Measurements from ENCODE around the gene EIF5AL1.
"Not testable (repeated sequence)": the region's sequence is repeated elsewhere in the genome, so short reads cannot be mapped to it uniquely, and the experiment has no call there.

Gene EIF5AL1

GRCh38 chr10:79511891-79512583, at the start of gene EIF5AL1:
Gene EIF5AL1, plus strand, starts transcription at chr10:79512533. Its CDS starts 117 bp downstream, at chr10:79512650.
- DNase-seq (ENCODE audit: low read depth): not testable (repeated sequence)

DNA sequence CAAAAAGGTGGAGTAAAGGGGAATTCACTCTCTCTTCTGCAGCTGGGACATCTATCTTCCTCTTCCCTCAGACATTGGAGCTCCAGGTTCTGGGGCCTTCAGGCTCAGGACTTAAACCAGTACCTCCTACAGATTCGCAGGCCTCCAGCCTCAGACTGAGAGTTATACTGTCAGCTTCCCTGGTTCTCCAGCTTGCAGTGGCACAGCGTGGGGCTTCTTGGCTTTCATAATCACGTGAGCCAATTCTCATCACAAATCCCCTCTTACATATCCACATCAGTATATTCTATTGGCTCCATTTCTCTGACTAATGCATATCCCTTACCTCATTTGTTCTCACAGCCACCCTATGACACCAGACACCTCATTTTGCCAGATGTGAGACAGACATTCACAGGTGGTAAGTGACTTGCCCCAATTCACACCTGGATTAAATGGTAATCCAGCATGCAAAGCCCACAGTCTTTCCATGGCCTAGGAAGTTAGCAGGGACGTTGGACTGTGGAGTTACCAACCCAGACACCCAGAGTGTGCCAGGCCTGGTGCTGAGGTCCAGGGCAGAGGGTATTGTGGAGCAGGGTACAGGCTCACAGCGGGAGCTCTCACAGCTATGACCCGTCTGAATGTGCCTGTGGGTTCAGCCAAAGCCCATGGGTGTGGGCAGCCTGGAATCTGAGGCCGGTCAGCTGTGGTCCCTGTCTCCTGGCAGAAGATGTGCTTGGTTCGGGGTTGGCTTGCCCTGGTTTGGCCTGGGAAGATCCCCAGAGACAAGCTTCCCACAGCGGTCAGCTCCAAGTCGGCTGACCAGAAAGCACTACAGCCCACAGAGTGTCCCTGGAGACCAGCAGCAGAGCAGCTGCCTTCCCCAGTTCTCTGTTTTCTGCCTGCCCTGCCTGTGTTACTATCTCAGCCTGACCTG, 48.5 kb upstream of the EIF5AL1 start:
- DNase-seq (ENCODE audit: low read depth): no peak

GRCh38 chr10:79465341-79465740, 47.0 kb upstream of the EIF5AL1 start:
- DNase-seq (ENCODE audit: low read depth): no peak

GRCh38 chr10:79468015-79468560, 44.2 kb upstream of the EIF5AL1 start:
- DNase-seq (ENCODE audit: low read depth): no peak

- no peak for DNase-seq (ENCODE audit: low read depth)
Observed at GRCh38 chr10:79468841-79469585, 43.3 kb upstream of the EIF5AL1 start.

- no peak for DNase-seq (ENCODE audit: low read depth)
Observed at GRCh38 chr10:79470096-79470495, 42.2 kb upstream of the EIF5AL1 start.

- DNase-seq (ENCODE audit: low read depth): no peak
Observed at GRCh38 chr10:79471776-79472175, 40.6 kb upstream of the EIF5AL1 start.

DNA sequence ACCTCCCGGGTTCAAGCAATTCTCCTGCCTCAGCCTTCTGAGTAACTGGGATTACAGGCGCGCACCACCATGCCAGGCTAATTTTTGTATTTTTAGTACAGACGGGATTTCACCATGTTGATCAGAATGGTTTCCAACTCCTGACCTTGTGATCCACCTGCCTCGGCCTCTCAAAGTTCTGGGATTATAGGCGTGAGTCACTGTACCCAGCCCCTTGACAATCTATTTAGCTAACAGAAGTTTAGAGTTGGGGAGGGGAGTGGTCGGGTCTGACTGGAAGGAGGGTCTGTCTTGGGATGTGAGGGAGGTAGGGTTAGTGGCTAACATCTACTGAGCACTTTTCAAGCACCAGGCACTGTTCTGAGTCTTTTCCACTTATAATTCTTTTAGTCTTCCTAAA, 39.9 kb upstream of the EIF5AL1 start:
- DNase-seq (ENCODE audit: low read depth): no peak

- no peak for DNase-seq (ENCODE audit: low read depth)
Observed at GRCh38 chr10:79472951-79473350, 39.4 kb upstream of the EIF5AL1 start.

DNA sequence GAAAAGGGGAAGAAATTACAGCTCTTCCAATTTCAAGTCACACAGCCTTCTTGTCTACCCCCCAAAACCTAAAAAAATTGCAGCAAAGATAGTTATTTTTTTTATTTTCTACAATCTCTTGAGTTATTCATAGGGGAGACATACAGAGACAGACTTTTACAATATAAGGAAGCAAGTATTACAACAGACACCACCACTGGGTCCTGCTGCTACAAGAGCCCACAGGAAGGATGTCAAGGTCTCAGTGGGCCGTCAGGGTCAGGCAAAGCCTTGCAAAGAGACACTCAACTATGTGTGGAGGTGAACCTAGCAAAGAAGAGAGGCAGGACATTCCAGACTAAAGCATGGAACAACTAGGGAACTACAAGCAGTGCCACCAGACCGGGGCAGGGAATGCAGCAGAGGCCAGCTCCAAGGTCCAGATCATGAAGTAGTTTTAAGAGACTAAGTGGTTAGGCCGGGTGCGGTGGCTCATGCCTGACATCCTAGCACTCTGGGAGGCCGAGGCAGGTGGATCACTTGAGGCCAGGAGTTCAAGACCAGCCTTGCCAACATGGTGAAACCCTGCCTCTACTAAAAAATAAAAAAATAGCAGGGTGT, 38.7 kb upstream of the EIF5AL1 start:
- no peak for DNase-seq (ENCODE audit: low read depth)

DNA sequence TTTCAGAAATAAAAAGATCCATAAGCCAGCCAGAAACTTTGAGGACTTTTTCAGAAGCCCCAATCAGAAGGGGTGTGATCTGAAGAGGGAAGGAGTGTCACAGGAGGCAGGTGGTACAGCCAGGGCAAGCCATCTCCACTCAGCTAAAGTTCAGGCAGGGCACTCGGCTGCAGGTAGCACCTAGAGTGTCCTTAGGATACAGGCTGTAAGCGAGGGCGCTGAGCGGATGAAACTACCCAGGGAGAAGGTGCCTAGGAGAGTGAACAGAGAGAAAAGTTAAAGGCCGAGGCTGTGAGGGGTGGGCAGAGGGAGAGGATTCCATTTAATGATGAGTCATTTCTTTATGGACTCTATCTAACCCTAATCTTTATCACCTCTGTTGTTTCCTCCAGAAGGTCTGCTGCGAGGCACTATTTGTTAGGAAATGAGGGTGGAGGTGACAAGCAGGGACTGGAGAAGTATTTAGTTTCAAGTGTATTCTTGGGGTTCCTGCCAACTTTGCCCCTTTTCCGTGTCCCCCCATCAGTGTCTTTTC, 37.1 kb upstream of the EIF5AL1 start:
- DNase-seq (ENCODE audit: low read depth): no peak

- no peak for DNase-seq (ENCODE audit: low read depth)
Observed at GRCh38 chr10:79475877-79476276, 36.5 kb upstream of the EIF5AL1 start.

- DNase-seq (ENCODE audit: low read depth): no peak
Observed at GRCh38 chr10:79476645-79477044, 35.7 kb upstream of the EIF5AL1 start.

GRCh38 chr10:79477456-79477855, 34.9 kb upstream of the EIF5AL1 start:
- no peak for DNase-seq (ENCODE audit: low read depth)

GRCh38 chr10:79479283-79479909, 32.9 kb upstream of the EIF5AL1 start:
- no peak for DNase-seq (ENCODE audit: low read depth)

- no peak for DNase-seq (ENCODE audit: low read depth)
Observed at GRCh38 chr10:79482304-79482703, 30.0 kb upstream of the EIF5AL1 start.

DNA sequence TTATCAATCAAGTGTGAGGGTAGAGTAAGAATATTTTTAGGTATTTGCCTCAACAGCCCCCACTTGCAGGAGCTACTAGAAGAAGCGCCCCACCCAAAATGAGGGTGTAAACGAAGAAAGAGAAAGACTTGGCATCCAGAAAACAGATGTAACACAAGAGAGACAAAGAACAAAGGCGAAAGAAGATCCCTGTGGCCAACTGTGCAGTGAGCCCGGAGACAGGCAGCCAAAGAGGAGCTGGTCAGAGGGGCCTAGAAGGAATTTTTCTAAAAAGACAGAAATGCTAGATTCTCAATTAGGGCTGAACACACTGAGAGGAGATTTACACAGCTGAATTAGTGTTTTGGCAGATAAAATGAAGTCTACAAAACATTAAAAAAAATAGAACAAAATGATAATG, 29.6 kb upstream of the EIF5AL1 start:
- DNase-seq (ENCODE audit: low read depth): no peak

GRCh38 chr10:79483299-79483698, 29.0 kb upstream of the EIF5AL1 start:
- no peak for DNase-seq (ENCODE audit: low read depth)

DNA sequence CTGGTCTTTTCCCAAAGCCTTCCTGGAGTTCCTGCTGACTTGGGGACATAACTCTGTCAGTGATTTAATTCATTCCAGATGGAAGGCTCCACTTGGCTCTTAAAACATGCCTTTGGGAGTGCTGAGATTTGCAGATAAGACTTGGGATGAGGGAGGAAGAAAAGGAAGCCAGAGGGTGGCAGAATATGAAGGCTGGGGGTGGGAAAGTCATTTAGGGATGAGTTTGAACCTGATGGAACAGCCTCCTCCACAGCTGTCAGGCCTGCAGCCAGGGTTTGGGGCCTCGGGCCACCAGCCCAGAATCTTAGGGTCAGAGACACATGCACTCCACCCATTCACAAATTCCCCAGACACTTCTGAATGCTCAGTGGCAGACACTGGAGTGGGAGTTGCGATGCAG, 28.4 kb upstream of the EIF5AL1 start:
- no peak for DNase-seq (ENCODE audit: low read depth)

DNA sequence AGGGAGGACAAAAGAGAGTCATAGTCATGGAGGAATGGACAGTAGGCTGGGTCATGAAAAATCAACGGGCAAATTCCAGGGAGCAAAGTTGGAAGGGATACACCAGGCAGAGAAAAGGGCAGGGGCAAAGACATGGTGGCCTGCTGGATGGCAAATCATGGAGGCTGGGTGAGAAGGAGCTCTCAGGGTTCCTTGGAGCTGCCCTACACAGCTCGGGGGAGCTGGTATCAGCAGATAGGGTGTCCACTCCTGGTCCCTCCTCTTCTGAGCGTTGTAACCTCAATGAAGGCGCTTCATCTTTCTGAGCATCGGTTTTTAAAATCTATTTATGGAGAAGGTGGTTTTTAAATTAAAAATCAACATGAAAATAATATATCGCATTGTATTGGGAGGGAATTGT, 27.9 kb upstream of the EIF5AL1 start:
- DNase-seq (ENCODE audit: low read depth): no peak

All from stimulated activated CD8-positive, alpha-beta memory T cell treated with anti-CD3 and anti-CD28 coated beads, Interleukin-7, amount 100 ng/mL, for 24 hours (primary cell).